Measurements from ENCODE around the gene FGD5.

FGD5 gene

DNA sequence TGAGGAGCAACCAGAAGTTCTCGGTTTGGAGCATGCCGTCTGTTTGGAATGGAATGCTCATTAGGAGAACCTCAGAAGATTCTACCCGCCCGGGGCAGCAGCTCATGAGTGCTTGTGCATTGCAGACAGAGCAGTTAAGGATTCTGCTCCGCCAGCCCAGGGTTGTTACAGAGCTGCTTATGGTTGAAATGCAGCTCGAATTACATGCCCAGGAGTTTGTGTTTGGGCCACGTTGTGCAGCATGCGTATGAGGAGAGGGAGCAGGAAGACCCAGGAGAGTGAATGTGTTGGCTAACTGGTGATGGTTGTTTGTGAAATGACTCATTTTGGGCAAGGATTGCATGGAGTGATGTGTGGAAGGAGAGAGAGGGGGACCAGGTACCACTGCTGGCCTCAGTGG lies 9.0 kb downstream of the FGD5 start:
- no peak for DNase-seq (ENCODE audit: low spot score)

DNA sequence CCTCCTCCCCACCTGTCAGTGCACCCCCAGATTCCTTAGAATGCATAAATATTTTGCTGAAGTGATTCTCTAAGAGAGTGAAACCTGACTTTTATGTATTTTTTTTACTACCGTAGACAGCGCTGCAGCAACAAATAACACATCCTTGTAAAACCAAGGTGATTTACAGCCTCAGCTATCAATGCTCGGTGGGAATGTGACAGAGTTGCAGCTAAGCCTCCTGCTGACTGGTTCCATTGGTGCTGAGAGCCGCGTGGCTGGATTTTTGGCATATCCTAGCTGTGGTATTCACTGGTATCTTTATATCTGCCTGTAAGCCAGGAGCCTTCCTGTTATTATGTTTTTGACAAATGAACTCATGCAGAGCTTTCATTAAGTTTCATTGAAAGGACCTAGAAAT lies 11.0 kb downstream of the FGD5 start:
- DNase-seq (ENCODE audit: low spot score) = no peak

DNA sequence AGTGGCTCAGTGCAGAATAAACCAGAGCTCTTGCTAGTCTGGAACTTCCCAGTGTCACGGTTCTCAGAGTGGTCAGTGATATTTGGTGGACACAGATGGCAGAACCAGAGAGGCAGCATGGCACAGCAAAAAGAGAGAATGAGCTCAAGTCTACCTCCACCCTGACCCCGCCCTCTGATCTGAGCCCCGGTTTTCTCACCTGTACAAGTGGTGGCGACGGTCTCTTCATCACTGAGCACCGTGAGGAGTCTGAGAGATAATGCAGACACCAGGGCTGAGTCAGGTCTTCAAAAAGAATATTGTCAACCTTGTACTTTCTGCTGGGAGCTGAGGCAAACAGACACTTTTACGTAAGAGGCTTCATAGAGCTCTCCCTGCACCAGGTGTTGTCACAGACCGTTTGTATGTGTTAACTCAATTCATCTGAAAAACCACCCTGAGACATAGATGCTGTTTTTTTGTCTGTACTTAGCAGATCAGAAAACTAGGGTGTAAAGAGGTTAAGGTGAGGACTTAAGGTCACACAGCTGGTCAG lies 13.2 kb downstream of the FGD5 start:
- DNase-seq (ENCODE audit: low spot score) = no peak

DNA sequence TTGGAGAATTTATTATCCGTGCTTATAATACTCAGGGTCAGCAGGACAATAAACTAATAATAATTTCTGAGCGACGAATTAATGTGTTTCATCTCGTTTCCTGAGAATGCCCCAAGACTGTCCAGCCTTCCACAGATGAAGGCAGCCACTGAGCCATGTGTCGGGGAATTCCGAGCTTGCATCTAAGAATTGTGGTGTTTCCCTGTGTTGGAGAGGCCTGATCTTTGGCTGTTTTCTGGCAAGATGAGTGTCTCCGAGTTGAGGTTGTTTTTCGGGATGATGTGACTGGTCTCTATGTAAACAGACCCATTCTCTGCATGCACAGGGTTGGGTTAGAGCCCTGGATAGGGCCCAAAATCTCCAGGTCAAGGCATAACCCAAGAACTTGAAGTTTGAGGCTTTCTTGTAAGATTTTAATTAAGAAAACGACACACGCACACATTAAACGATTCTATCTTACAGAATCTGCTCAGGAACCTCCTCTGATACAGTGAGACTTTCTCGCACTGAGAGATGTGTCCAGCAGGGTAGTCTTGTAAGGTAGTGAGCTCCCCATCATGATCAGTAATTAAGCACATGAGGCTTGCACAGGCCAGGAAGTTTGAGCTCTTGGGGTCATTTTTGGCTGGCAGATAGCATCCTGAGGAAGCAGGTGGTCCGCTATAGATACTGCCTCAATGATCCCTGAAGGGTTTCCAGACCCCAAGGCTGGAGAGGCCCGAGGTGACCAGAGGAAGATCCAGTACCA lies 14.4 kb downstream of the FGD5 start:
- no peak for DNase-seq (ENCODE audit: low spot score)

DNA sequence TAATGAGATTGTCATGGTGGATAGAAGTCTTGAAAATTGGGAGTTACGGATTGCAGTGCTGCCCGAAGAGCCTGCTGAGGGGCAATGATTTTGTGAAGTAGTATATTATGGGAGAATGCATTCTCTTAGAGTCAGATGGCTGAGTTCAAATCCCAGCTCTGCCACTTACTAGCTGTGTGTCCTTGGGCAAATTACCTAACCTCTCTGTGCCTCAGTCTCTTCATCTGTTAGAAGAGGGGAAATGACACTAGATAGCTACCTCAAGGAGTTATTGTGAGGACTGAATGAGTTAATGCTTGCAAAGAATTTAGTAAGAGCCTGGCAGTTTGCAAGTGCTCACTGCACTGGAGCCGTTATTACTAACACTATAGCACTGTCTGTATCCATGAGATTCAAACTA lies 15.4 kb downstream of the FGD5 start:
- no peak for DNase-seq (ENCODE audit: low spot score)

DNA sequence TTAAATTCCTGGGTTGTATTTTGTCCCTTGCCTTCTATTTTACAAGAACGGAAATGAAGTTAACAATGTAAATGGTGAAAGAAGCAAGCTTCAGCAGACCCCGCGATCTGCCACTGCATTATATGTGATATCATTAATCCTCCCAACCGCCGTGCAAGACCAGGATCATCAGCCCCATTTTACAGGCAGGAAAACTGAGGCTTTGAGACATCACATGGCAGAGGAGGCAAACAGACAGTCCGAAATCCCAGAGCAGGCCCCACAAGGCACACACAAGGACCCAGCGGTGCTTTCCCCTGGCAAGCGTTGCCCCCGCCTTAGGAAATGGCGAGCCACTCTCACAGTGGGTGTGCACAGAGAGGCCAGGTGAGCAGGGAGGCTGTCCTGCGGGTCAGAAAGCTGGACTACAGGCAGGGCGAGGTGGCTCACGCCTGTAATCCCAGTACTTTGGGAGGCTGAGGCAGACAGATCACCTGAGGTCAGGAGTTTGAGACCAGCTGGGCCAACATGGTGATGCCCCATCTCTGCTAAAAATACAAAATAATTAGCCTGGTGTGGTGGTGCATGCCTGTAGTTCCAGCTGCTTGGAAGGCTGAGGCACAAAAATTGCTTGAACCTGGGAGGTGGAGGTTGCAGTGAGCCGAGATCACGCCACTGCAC lies 16.2 kb downstream of the FGD5 start:
- DNase-seq (ENCODE audit: low spot score) = no peak

DNA sequence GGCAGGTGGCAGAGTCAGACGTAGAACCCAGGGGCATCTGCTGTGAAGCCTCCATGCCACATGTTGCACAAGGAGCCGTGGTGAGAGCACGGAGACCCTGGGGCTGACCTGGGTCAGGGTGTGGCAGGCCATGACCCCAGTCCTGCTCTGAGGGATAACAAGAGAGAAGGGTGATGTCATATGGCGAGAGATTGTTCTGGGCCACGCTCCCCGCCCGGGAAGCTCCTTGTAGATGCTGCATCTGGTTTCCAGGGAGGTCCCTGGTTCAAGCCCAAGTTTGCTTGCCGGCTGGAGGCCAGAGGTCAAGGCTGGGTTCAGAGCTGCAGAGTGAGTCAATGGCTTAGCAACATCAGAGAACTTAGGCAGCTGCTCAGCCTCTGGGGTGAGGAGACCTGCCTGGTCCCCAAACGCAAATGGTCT lies 17.3 kb downstream of the FGD5 start:
- no peak for DNase-seq (ENCODE audit: low spot score)

DNA sequence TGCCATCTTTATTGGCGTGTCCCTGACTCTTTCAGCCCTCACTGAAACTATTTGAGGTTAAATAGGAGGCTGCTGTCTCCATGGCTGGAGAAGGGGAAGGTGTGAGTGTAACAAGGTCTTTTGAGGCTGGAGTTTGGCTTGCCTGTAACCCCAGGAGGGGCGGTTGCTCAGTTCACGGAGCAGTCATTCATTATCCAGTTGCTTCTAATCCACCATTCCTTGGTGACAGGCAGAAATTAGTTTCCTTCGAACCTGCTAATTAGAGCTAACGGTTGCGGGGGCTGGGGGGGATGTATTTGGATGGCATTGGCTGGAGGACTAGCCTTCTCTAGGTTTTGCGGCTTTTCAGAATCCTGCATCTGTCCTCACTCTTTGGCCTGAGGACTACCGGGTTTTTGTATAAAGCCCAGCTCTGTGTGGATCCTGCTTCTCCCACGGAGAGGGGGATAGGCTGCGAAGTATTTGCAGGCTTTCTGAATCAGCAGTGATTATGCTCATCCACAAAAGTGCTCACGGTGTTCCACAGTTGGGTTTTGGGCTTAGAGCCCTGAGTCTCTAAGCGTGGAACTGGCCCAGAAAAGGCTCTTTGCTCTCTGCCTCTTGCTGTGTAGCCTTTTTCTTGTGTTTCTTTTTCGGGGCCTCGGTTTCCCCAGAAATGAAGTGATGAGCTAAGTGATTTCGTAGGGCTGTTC lies 18.6 kb downstream of the FGD5 start:
- DNase-seq (ENCODE audit: low spot score) = no peak

DNA sequence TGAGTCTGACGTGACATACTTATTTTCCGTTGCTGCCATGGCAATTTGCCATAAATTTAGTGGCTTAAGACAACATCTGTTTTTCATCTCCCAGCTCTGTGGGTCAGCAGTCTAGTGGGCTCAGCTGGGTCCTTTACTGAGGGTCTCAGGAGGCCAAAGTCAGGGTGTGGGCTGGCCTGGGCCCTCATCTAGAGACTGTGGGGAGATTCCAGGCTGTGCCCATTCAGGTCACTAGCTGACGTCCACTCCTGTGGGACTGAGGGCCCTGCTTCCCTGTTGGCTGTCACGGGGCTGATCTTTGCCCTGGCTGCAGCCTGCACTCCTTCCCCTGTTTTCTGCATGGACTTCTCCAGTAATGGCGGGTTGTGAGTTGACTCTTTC lies 19.1 kb downstream of the FGD5 start:
- no peak for DNase-seq (ENCODE audit: low spot score)

DNA sequence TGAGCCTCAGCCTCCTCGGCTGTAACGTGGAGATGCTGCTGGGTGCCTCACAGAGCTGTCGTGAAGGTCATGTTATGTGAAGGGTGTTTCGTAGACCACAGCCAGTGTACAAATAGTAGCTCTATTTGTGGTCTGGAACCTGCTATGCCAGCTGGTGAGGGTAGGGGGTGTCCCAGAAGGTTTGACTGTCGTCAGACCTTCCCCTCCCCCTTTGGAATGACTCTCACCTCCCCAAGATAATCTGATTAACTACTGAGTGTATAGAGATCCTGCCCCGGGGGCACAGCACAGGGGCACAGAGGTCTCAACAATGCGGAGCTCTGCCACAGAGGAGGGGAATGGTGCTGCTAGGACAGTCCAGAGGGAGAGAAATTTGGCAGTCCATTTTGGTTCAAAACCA lies 20.5 kb downstream of the FGD5 start:
- no peak for DNase-seq (ENCODE audit: low spot score)

DNA sequence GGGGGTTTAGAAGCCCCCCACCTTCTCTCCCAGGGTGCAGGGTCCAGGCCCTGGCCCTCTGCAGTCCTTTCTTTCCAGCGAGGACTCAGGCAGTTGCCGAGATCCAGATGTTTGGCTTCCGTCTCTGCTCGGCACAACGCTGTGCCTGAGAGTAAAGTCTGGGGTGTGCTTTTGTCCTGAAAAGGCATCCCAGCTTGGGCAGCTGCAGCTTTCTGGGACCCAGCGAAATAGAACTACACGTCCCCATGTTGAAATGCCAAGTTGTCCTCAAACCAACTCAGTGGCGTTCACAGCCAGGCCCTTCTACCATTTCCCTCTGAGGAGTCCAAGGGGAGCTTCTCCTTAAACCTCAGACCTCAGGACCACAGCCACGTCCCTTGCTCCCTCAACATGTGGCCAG lies 23.1 kb downstream of the FGD5 start:
- DNase-seq (ENCODE audit: low spot score) = no peak

DNA sequence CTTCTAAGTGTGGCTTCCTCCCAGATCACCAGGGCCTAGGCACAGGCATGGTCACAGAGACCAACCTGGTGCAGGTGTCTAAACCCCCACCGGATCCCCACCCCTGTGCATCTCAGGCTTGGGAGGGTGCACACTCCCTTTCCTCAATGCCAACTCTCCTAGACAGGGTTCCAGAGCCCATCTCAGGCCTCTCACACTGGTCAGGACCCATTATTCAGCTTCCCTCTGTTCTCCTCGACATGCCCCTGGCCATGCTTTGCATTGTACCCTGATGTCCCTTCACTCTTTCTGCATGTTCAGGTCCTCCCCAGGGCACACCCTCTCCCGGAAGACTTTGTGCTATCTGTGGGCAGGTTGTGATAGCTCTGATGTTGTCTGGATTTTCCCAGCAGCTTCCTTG lies 23.5 kb downstream of the FGD5 start:
- no peak for DNase-seq (ENCODE audit: low spot score)

DNA sequence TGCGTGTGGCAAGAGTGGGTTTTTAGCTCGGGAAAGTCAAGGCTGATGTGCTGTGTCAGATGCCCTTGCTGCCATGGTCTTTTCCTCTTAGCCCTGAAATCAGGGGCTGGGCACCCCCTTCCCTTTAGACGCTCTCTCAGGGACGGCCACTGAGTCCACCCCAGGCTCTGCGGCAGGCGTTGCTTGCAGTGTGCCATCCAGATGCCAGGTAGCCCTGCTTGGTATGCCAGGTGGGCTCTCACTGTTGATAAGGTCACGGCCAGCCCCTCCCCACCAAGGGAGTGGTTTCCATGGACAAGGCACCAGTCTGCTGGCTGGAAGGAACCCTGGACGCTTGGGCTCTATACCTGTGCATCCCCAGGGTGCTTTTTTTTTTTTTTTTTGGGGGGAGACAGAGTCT lies 24.6 kb downstream of the FGD5 start:
- no peak for DNase-seq (ENCODE audit: low spot score)

DNA sequence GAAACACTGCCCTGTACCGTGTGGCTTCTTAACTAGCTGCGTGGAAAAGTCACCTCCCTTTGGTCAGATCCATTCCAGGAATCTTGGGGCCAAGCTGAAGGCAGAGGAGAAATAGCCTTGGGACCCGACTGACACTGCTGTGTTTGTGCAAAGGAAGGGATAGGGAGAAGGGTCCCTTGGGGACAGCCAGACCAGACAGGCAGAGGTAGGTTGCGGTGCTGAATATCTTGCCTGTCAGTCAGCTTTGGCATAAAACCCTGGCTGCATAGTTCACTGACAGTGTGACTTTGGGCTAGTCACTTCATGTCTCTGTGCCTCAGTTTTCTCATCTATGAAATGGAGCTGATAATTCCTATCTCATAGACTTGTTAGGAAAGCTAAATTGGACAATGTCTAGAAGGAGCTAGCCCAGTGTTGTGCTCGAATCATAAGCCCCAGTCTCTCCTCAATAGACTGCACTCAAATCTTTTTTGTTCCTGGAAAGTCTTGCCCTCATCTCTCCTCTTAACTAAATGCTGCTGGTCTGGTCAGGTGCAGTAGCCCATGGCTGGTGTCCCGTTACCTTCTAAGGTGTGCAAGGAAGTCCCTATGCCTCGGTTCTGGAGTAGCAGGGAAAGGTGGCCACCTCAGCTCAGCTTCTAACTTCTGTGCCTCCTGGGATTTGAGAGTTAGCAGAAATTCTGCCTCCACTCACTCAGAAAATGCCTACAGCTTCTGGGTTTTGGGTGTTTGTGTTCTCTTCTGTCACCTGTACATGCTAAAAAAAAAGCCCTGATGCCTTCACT lies 25.8 kb downstream of the FGD5 start:
- no peak for DNase-seq (ENCODE audit: low spot score)

DNA sequence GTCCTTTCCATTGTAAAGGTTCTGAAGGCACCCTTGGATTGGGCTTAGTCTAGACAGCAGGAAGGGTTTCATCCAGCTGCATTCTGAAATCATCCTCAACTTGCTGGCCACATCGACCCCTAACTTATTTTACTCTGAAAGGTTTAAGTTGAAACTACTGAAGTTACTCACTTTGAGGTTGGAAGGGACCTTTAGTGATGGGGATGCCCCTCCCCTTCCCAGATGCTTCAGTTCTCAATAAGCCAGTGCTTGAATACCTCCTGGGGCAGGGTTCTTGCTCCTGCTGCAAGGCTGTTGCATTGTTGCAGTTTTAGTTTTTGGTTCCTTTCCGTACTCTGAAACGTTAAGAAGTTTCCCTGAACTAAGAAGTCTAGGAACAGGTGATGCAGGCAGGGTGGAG lies 26.4 kb downstream of the FGD5 start:
- DNase-seq (ENCODE audit: low spot score) = no peak

DNA sequence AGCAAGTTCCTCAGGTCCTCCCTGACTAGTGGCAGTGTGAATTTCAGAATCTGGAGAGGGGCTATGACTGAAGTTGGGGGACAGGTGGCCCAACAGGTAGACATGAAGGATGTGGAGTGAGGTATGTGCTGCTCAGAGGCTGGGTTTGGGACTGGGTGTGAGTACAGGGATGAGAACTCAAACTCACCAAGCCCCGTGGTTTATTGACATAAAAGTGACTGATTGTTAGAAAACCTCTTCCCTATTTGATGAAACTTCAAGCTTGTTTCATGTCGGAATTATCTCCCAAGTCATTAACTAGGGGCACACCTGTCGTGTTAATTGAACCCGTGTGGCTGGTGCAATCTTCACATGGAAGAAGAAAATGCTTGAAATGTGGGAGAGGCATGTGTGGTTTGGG lies 27.1 kb downstream of the FGD5 start:
- DNase-seq (ENCODE audit: low spot score) = no peak

DNA sequence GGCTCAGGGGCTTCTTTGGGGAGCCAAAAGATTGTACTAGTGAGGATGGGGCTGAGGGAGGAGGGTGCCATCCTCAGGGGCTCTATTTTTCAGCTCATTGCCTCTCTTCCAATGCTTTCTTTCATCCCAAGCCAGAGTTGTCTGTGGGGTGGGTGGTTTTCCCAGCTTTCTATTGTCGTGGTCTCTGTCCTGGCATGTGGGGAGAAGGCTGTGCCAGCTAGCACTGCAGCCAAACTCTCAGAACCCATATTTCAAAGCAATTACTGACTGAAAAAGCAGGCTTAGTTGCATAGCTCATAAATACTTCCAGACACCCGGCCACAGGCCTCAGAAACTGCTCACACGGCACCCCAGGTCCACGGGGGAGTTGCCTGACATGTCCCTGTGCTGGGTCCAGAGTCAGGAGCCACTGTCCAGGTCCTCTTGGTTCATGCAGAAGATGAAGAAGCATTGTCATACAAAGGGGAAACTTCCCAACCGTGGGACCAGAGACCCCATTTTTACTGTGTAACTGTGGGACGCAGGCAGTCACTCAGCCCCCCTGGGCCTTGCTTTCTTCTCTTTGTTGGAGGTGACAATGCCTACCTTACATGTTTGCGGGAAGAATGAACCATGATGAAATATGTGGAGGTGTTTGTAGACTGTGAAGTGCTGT lies 27.6 kb downstream of the FGD5 start:
- DNase-seq (ENCODE audit: low spot score) = no peak

DNA sequence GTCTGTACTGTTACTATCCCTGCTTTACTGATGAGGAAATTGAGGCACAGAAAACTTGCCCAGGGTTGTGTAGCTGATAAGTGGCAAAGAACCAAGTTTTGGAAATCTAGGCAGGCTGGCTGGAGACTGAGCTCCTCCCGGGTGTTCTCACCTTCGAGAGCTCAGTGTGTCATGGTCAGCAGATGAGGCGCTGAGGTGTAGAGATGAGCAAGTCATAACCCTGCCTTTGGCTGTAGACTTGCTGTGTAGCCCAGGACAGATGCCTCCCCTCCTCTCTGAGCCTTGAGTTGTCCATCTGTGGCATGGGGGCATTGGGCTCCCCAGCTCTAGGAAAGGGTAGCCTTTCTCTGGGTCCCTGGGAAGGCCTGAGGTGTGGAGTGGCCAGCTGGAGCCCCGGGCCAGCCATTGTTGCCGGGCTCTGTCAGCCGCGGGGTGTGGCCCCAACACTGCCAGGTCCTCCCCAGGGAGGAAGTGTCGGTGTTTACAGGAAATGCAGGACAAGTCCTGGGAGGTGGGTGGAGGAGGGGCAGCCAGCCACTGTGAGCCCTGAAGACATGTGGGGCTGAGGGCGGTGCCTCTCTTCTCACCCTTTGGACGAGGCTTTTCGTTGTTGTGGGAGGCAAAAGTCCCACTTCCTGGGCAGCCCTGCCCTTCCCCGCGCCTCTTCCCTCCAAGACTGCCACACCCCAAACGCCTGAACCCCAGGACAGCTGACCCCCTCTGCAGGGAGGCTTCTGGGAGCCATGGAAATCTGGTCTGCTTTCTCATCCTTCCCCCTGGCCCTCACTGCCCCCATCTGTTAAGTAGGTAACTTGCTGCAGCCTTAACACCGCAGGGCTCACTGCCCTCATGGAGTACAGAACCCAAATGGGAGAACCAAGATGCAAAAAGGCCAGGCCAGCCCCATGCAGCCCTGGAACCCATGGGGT lies 29.1 kb downstream of the FGD5 start:
- DNase-seq (ENCODE audit: low spot score) = no peak

DNA sequence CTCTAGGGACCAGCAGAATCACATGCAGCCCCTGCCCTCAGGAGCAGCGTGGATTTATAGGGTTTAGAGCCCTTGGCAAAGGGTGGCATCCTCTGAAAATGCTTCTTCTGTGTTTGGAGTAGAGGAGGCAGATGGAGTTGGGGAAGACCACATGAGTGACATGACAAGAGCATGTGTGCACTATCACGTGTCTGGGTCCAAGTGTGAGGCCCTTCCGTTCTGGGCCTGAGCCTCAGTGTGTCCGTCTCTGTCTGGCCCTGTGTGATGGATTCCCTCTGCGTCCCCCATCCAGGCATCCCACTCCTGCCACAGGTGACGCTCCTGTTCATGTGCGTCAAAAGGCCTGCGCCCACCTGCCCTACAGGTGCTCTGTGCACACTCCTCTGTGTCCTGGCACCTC lies 30.1 kb downstream of the FGD5 start:
- no peak for DNase-seq (ENCODE audit: low spot score)

DNA sequence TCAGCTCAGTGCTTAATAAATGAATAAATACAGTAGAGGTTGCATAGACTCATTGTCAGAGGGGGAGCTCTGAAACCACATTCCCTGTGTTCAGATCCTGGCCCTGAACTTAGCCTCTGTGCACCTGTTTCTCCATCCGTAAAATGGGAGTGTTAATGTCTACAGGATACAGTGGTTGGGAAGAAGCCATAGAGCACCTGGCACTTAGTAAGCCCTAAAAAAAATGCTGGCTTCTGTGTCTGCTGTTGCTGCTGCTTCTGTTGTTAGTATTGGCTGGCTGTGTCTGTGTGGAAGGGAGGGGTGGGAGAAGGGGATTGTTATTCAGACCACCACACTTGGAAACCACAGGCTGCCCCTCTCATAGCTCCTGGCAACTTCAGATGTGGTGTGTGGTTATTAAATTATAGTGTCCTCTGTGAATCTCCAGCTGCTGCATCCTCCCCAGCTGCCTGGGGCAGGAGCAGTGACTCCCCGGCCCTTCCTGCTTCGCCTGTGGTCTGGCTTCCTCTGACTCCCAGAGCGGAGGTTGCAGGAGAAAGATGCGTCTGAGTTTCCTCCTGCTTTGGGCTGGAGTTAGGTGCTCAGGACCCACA lies 31.0 kb downstream of the FGD5 start:
- no peak for DNase-seq (ENCODE audit: low spot score)

Data from HuH-7.5 (cell line).